Ishikawa (cell line): ENCODE measurements around the gene BMP7.

Experiments
- CEBPB ChIP-seq: IDR thresholded peaks from 2 replicates; pipeline ENCODE4 v1.6.1; 2012
- CREB1 ChIP-seq: IDR thresholded peaks from 2 replicates; pipeline ENCODE4 v1.6.1; 2012; ENCODE audit warnings: low read depth
- EGR1 ChIP-seq: IDR thresholded peaks from 2 replicates; pipeline ENCODE4 v1.6.1; 2012
- EP300 ChIP-seq: IDR thresholded peaks from 2 replicates; pipeline ENCODE4 v1.6.1; 2012; ENCODE audit warnings: borderline replicate concordance
- FOXM1 ChIP-seq: IDR thresholded peaks from 2 replicates; pipeline ENCODE4 v1.6.1; 2012; ENCODE audit warnings: low read depth, borderline replicate concordance
- MAX ChIP-seq: IDR thresholded peaks from 2 replicates; pipeline ENCODE4 v1.6.1; 2012
- NFIC ChIP-seq: IDR thresholded peaks from 2 replicates; pipeline ENCODE4 v1.6.1; 2012
- RAD21 ChIP-seq: IDR thresholded peaks from 2 replicates; pipeline ENCODE4 v1.6.1; 2012; ENCODE audit warnings: low read depth
- REST ChIP-seq: IDR thresholded peaks from 2 replicates; pipeline ENCODE4 v1.6.1; 2012; ENCODE audit warnings: low read depth, mild to moderate bottlenecking
- TAF1 ChIP-seq: IDR thresholded peaks from 2 replicates; pipeline ENCODE4 v1.6.1; 2012; ENCODE audit warnings: low read depth, mild to moderate bottlenecking
- TCF12 ChIP-seq: IDR thresholded peaks from 2 replicates; pipeline ENCODE4 v1.6.1; 2012; ENCODE audit warnings: low read depth
- TEAD4 ChIP-seq: IDR thresholded peaks from 2 replicates; pipeline ENCODE4 v1.6.1; 2012
- USF1 ChIP-seq: IDR thresholded peaks from 2 replicates; pipeline ENCODE4 v1.6.1; 2012
- YY1 ChIP-seq: IDR thresholded peaks from 2 replicates; pipeline ENCODE4 v1.6.1; 2012; ENCODE audit warnings: low read depth
- ZBTB7A ChIP-seq: IDR thresholded peaks from 2 replicates; pipeline ENCODE4 v1.6.1; 2012; ENCODE audit warnings: low read depth

The BMP7 gene

GRCh38 chr20:57222631-57222950 is 43.9 kb downstream of the BMP7 start:
- TF ChIP-seq ZBTB7A, result no peak
- no peak for TF ChIP-seq USF1
- TF ChIP-seq CREB1, result no peak
- TF ChIP-seq TEAD4, result no peak
- no peak for TF ChIP-seq CEBPB
- TF ChIP-seq EGR1, result no peak
- no peak for TF ChIP-seq TCF12
- no peak for TF ChIP-seq TAF1
- TF ChIP-seq EP300, result no peak
- TF ChIP-seq FOXM1, result no peak
- TF ChIP-seq RAD21, result no peak
- TF ChIP-seq MAX, result no peak
- no peak for TF ChIP-seq YY1
- no peak for TF ChIP-seq REST
- no peak for TF ChIP-seq NFIC

GRCh38 chr20:57221916-57222630 is 44.4 kb downstream of the BMP7 start:
- TF ChIP-seq RAD21, result no peak
- TF ChIP-seq TCF12, result no peak
- TF ChIP-seq MAX, result no peak
- no peak for TF ChIP-seq CEBPB
- TF ChIP-seq CREB1, result no peak
- no peak for TF ChIP-seq USF1
- TF ChIP-seq ZBTB7A, result no peak
- no peak for TF ChIP-seq TEAD4
- no peak for TF ChIP-seq EP300
- TF ChIP-seq REST, result no peak
- no peak for TF ChIP-seq YY1
- no peak for TF ChIP-seq TAF1
- no peak for TF ChIP-seq FOXM1
- TF ChIP-seq EGR1, result no peak
- no peak for TF ChIP-seq NFIC

GRCh38 chr20:57220337-57221145 is 45.9 kb downstream of the BMP7 start:
- no peak for TF ChIP-seq FOXM1
- TF ChIP-seq TAF1, result no peak
- no peak for TF ChIP-seq NFIC
- TF ChIP-seq CEBPB, result no peak
- TF ChIP-seq TEAD4, result no peak
- TF ChIP-seq ZBTB7A, result no peak
- TF ChIP-seq YY1, result no peak
- TF ChIP-seq MAX, result no peak
- no peak for TF ChIP-seq REST
- TF ChIP-seq EP300, result no peak
- no peak for TF ChIP-seq TCF12
- no peak for TF ChIP-seq RAD21
